Activated CD4-positive, CD25-positive, alpha-beta regulatory T cell (primary cell): ENCODE data around the gene PCNX1.

ENCODE experiments used
- DNase-seq, 4 experiments: peaks; one replicate each; lab custom pipeline; 2025; lab: John Stamatoyannopoulos, UW

The PCNX1 gene

GRCh38 chr14:71150737-71151136, 243.5 kb downstream of the PCNX1 start:
- no peak for DNase-seq

- no peak for DNase-seq
These were observed 248.5 kb downstream of the PCNX1 start for GRCh38 chr14:71155743-71156142.

GRCh38 chr14:71163050-71163841, 256.0 kb downstream of the PCNX1 start:
- DNase-seq, result no peak

DNA sequence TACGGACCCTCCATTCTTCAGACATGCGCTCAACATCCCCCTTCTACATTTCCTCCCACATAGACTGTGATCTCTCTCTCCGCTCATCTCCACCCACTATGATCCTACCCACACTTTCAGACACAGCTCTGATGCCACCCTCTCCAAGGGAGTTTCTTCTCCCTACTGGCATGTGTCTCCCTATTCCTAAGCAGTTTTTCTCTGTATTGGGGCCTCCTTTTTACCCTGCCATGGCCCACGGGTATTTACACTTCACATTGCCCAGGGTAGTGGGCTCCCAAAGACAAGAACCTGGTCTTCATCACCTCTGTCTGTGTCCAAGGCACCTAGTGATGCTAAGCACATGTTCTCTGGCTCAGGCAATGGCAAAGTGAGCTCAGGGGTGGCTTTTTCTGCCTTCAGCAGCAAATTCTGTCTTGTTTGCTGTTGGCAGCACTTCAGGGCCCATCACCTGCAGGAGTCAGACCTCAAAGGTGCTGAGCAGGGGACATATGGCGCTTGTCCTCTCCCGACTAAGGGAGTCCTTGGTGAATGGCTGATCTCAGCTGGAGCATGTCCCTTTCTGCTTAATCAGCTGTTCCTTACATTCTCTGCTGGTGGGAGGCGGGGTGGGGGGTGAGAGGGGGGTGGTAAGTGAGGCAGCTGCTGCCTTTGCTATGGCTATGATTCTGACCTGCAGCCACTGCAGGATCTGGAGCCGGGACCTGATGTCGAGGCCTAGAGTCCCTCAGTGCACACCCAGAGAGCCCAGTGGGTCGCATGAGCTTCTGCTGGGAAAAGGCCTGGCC, 256.8 kb downstream of the PCNX1 start:
- no peak for DNase-seq
